22Rv1 (cell line): ENCODE measurements around the gene AFAP1L2.

Source experiments
- CTCF ChIP-seq: fragments of 450-650 bp; IDR thresholded peaks from 2 replicates; pipeline ENCODE4 v1.5.1; 2017; ENCODE audit warnings: mild to moderate bottlenecking
- ZFX ChIP-seq: fragments of 450-650 bp; IDR thresholded peaks from 2 replicates; pipeline ENCODE4 v1.6.1; 2017; ENCODE audit warnings: antibody characterized with exemption, borderline replicate concordance

GRCh38 chr10:114352653-114353298 lies 51.5 kb downstream of the AFAP1L2 start:
- TF ChIP-seq CTCF = no peak
- no peak for TF ChIP-seq ZFX
